H9 (cell line): ENCODE measurements around the gene NFYC. TPM values are rescaled to one million over a fixed set of nuclear protein-coding genes. Genes with fewer than 3 reads are reported as not detected.

Source experiments
- DNase-seq: peaks from one replicate; pipeline ENCODE4 v3.0.0-alpha.2; 2017
- H2AFZ ChIP-seq: one replicate; pipeline ENCODE4 v1.6.1; 2013; ENCODE audit warnings: mild to moderate bottlenecking, low read length, control low read depth, moderate library complexity
- H2AK5ac ChIP-seq: 2 replicates; pipeline ENCODE4 v1.6.1; 2013; ENCODE audit warnings: low read length, control low read depth, mixed read lengths; ENCODE audit not compliant: insufficient read length
- H2BK120ac ChIP-seq: one replicate; pipeline ENCODE4 v1.6.1; 2013; ENCODE audit warnings: low read depth, mild to moderate bottlenecking, low read length, control low read depth, inconsistent platforms; ENCODE audit not compliant: poor library complexity, severe bottlenecking
- H2BK12ac ChIP-seq: 2 replicates; pipeline ENCODE4 v1.6.1; 2013; ENCODE audit warnings: low read length, control low read depth, mixed read lengths, low read depth; ENCODE audit not compliant: insufficient read length
- H2BK15ac ChIP-seq: 2 replicates; pipeline ENCODE4 v1.6.1; 2013; ENCODE audit warnings: low read depth, low read length, control low read depth
- H2BK20ac ChIP-seq: one replicate; pipeline ENCODE4 v1.6.1; 2013; ENCODE audit warnings: low read depth, mild to moderate bottlenecking, low read length, control low read depth, inconsistent platforms; ENCODE audit not compliant: poor library complexity, severe bottlenecking
- H2BK5ac ChIP-seq: 2 replicates; pipeline ENCODE4 v1.6.1; 2013; ENCODE audit warnings: low read length, control low read depth, mixed read lengths; ENCODE audit not compliant: insufficient read length
- H3K14ac ChIP-seq: 2 replicates; pipeline ENCODE4 v1.6.1; 2013; ENCODE audit warnings: low read length, control low read depth; ENCODE audit not compliant: insufficient read depth
- H3K18ac ChIP-seq: 2 replicates; pipeline ENCODE4 v1.6.1; 2013; ENCODE audit warnings: low read depth, mild to moderate bottlenecking, mixed read lengths, low read length, control low read depth; ENCODE audit not compliant: insufficient read length
- H3K23ac ChIP-seq: 2 replicates; pipeline ENCODE4 v1.6.1; 2013; ENCODE audit warnings: low read length, control low read depth, mixed read lengths, low read depth; ENCODE audit not compliant: insufficient read length
- H3K23me2 ChIP-seq: 2 replicates; pipeline ENCODE4 v1.6.1; 2013; ENCODE audit warnings: low read depth, mild to moderate bottlenecking, mixed read lengths, low read length, control low read depth; ENCODE audit not compliant: insufficient read length, poor library complexity, severe bottlenecking
- H3K27ac ChIP-seq: 2 replicates; pipeline ENCODE4 v1.5.1; 2013; ENCODE audit warnings: low read length, control low read depth, mixed read lengths, low read depth; ENCODE audit not compliant: insufficient read length
- H3K27me3 ChIP-seq: 2 replicates; pipeline ENCODE4 v1.6.1; 2013; ENCODE audit warnings: low read length, control low read depth, inconsistent platforms; ENCODE audit not compliant: insufficient read depth
- H3K4ac ChIP-seq: 2 replicates; pipeline ENCODE4 v1.6.1; 2013; ENCODE audit warnings: low read depth, mild to moderate bottlenecking, control low read depth, inconsistent platforms, low read length, moderate library complexity
- H3K4me1 ChIP-seq: 2 replicates; pipeline ENCODE4 v1.6.1; 2013; ENCODE audit warnings: low read length, control low read depth, inconsistent platforms; ENCODE audit not compliant: insufficient read depth
- H3K4me2 ChIP-seq: 2 replicates; pipeline ENCODE4 v1.6.1; 2013; ENCODE audit warnings: low read length, control low read depth, mixed read lengths; ENCODE audit not compliant: insufficient read length, insufficient read depth
- H3K56ac ChIP-seq: 2 replicates; pipeline ENCODE4 v1.6.1; 2013; ENCODE audit warnings: low read depth, mild to moderate bottlenecking, mixed read lengths, low read length, control low read depth; ENCODE audit not compliant: insufficient read length
- H3K79me1 ChIP-seq: 2 replicates; pipeline ENCODE4 v1.6.1; 2013; ENCODE audit warnings: low read depth, mild to moderate bottlenecking, moderate library complexity, low read length, control low read depth, inconsistent platforms; ENCODE audit not compliant: insufficient read depth, poor library complexity, severe bottlenecking
- H3K79me2 ChIP-seq: 2 replicates; pipeline ENCODE4 v1.6.1; 2013; ENCODE audit warnings: low read length, control low read depth, inconsistent platforms; ENCODE audit not compliant: insufficient read depth
- H3K9ac ChIP-seq: 2 replicates; pipeline ENCODE4 v1.6.1; 2013; ENCODE audit warnings: low read length, control low read depth, mixed read lengths; ENCODE audit not compliant: insufficient read length; ENCODE audit errors: extremely low read depth
- H3K9me3 ChIP-seq: one replicate; pipeline ENCODE4 v1.6.1; 2013; ENCODE audit warnings: low read depth, low read length, inconsistent platforms; ENCODE audit not compliant: control insufficient read depth
- H3T11ph ChIP-seq: one replicate; pipeline ENCODE4 v1.6.1; 2013; ENCODE audit warnings: mild to moderate bottlenecking, low read length, control low read depth, inconsistent platforms
- H4K20me1 ChIP-seq: one replicate; pipeline ENCODE4 v1.6.1; 2013; ENCODE audit not compliant: control insufficient read depth, insufficient read length, insufficient read depth
- H4K5ac ChIP-seq: 2 replicates; pipeline ENCODE4 v1.6.1; 2013; ENCODE audit warnings: low read depth, mild to moderate bottlenecking, mixed read lengths, low read length, control low read depth; ENCODE audit not compliant: insufficient read length
- H4K8ac ChIP-seq: replicated peaks from 2 replicates; pipeline ENCODE4 v1.6.1; 2013; ENCODE audit warnings: low read length, control low read depth, mixed read lengths, low read depth; ENCODE audit not compliant: insufficient read length
- H4K91ac ChIP-seq: 2 replicates; pipeline ENCODE4 v1.6.1; 2013; ENCODE audit warnings: low read depth, mild to moderate bottlenecking, moderate library complexity, mixed read lengths, low read length, control low read depth; ENCODE audit not compliant: insufficient read length
- H3K27ac Mint-ChIP-seq, 3 experiments: 2 replicates in 2 of 3; 3 replicates in 1 of 3; pipeline ENCODE4 v1.8.0; 2020 to 2021; ENCODE audit warnings: mixed read lengths in 3 of 3, mild to moderate bottlenecking in 1 of 3, moderate library complexity in 1 of 3
- H3K27me3 Mint-ChIP-seq: 2 replicates; pipeline ENCODE4 v1.8.0; 2021; ENCODE audit warnings: low read depth, mild to moderate bottlenecking, moderate library complexity, mixed read lengths
- H3K36me3 Mint-ChIP-seq, 3 experiments: 2 replicates in 2 of 3; 3 replicates in 1 of 3; pipeline ENCODE4 v1.8.0; 2020 to 2021; ENCODE audit warnings: low read depth in 3 of 3, mixed read lengths in 3 of 3; ENCODE audit not compliant: insufficient read depth in 1 of 3
- H3K4me1 Mint-ChIP-seq, 2 experiments: 2 replicates each; pipeline ENCODE4 v1.8.0; 2020; ENCODE audit warnings: mixed read lengths in 2 of 2
- H3K4me3 Mint-ChIP-seq, 2 experiments: 2 replicates in 1 of 2; 3 replicates in 1 of 2; pipeline ENCODE4 v1.8.0; 2020 to 2021; ENCODE audit warnings: mild to moderate bottlenecking in 2 of 2, mixed read lengths in 2 of 2, moderate library complexity in 1 of 2
- H3K9me3 Mint-ChIP-seq, 2 experiments: 2 replicates in 1 of 2; 3 replicates in 1 of 2; pipeline ENCODE4 v1.8.0; 2020; ENCODE audit warnings: mild to moderate bottlenecking in 2 of 2, mixed read lengths in 2 of 2, moderate library complexity in 1 of 2
- WGBS: extraction: QIAGEN DNeasy Blood & Tissue Kit; methylation state at CpG from one replicate; pipeline ENCODE4 v1.1.7; 2013; ENCODE audit warnings: missing lambda C conversion rate, low lambda C conversion rate, mixed read lengths; ENCODE audit not compliant: insufficient read length; ENCODE audit errors: extremely low coverage; 5-methylcytosine and 5-hydroxymethylcytosine counted together
- total RNA-seq: library from RNA; stranded (reverse); gene quantifications from 2 replicates; pipeline ENCODE4 v1.2.1, GENCODE V29; 2021
- TF ChIP-seq, protein P1 (sequence below): fragments of 200-600 bp; sonication (generic); conservative IDR thresholded peaks from 3 replicates; pipeline ENCODE4 v1.8.0; 2021; ENCODE audit warnings: antibody characterized with exemption, mild to moderate bottlenecking

Gene NFYC
- total RNA-seq, 1 experiment from 2014 or later: 54.7 TPM

DNA sequence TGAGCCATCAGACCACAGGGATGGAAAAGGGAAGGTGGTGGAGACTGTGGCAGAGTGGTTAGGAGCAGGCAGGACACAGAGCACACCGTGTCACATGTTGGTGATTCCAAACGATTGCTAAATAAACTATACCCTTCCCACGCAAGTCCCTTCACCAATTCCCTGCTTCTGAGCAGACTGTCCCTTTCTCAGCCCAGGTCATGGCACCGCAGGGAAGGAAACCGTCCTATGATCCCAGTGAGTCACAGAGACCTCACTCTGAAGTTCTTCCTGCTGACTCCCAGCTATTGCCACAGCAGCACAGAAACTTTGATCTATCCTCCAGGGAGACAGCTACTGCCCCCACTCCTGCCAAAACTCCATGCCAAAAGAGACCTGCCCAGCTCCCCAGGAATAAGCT is 45.2 kb upstream of the NFYC start:
- Histone ChIP-seq H3K9me3 (no peaks in the 10 kb centered on the region), H2AK5ac (no peak overlapping the region), H2BK15ac (no peak overlapping the region), H2AFZ (no peak overlapping the region), H4K8ac (no peak overlapping the region), H3K4ac (no peak overlapping the region), H3K79me2 (no peaks in the 10 kb centered on the region), H3K23me2 (no peaks in the 10 kb centered on the region), H4K91ac (no peak overlapping the region), H3K27me3 (no peaks in the 10 kb centered on the region), H3T11ph (no peak overlapping the region), H3K23ac (no peak overlapping the region), H4K5ac (no peak overlapping the region), H3K9ac (no peak overlapping the region), H3K4me2 (no peak overlapping the region), H4K20me1 (no peaks in the 10 kb centered on the region), H2BK5ac (no peak overlapping the region), H3K27ac (no peak overlapping the region), H3K14ac (no peak overlapping the region), H3K18ac (no peak overlapping the region), H2BK12ac (no peak overlapping the region), H3K4me1 (no peaks in the 10 kb centered on the region), H3K79me1 (no peaks in the 10 kb centered on the region), H3K56ac (no peak overlapping the region), H2BK120ac (no peak overlapping the region), H2BK20ac (no peak overlapping the region)
- peaks cover 3 to 13% of the 10 kb centered on the region in 2 experiments; a peak in 3 of 4 replicates for H3K4me1 Mint-ChIP-seq
- H3K36me3 Mint-ChIP-seq: peaks cover 0 to 2% (median 0%) of the 10 kb centered on the region in 3 experiments; a peak in 2 of 7 replicates
- 0 out of 7 replicates have a peak overlapping the region, but pooled peaks of 1 of the 3 experiments have one; percentile 14 for H3K27ac Mint-ChIP-seq
- TF ChIP-seq, protein P1, sequence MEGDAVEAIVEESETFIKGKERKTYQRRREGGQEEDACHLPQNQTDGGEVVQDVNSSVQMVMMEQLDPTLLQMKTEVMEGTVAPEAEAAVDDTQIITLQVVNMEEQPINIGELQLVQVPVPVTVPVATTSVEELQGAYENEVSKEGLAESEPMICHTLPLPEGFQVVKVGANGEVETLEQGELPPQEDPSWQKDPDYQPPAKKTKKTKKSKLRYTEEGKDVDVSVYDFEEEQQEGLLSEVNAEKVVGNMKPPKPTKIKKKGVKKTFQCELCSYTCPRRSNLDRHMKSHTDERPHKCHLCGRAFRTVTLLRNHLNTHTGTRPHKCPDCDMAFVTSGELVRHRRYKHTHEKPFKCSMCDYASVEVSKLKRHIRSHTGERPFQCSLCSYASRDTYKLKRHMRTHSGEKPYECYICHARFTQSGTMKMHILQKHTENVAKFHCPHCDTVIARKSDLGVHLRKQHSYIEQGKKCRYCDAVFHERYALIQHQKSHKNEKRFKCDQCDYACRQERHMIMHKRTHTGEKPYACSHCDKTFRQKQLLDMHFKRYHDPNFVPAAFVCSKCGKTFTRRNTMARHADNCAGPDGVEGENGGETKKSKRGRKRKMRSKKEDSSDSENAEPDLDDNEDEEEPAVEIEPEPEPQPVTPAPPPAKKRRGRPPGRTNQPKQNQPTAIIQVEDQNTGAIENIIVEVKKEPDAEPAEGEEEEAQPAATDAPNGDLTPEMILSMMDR: no peak
- H3K4me3 Mint-ChIP-seq: no peak overlapping the region
- H3K9me3 Mint-ChIP-seq: no peaks in the 10 kb centered on the region
- no peak for DNase-seq
- WGBS: no CpG with 5 or more reads among the region's 5 CpGs
- no peaks in the 10 kb centered on the region for H3K27me3 Mint-ChIP-seq
